Testis (tissue), 3 donors: ENCODE data around the gene IQCF2. TPM values are rescaled to one million over a fixed set of nuclear protein-coding genes. Genes with fewer than 3 reads are reported as not detected.

Experiments used
- DNase-seq: peaks from one replicate; pipeline ENCODE4 v3.0.0-alpha.2; 2019
- H3K27ac ChIP-seq, 2 donors: fragments of 200-600 bp; sonication (generic); one replicate each; pipeline ENCODE4 v1.5.1; 2019
- H3K27me3 ChIP-seq: fragments of 200-600 bp; sonication (generic); one replicate; pipeline ENCODE4 v1.5.1; 2019
- H3K36me3 ChIP-seq: fragments of 200-600 bp; sonication (generic); one replicate; pipeline ENCODE4 v1.5.1; 2017; ENCODE audit warnings: low read depth; ENCODE audit errors: missing control alignments
- H3K4me1 ChIP-seq: fragments of 200-600 bp; sonication (generic); one replicate; pipeline ENCODE4 v1.5.1; 2019
- H3K4me3 ChIP-seq, 2 donors: fragments of 200-600 bp; sonication (generic); one replicate each; pipeline ENCODE4 v1.5.1; 2017 to 2019
- H3K9me3 ChIP-seq: fragments of 200-600 bp; sonication (generic); one replicate; pipeline ENCODE4 v1.5.1; 2017
- CTCF ChIP-seq, 3 experiments: fragments of 450-650 bp in 2 of 3; fragments of 200-600 bp in 1 of 3; sonication (generic) in 1 of 3; IDR thresholded peaks; one replicate each; pipeline ENCODE4 v1.5.1; 2016 to 2019; ENCODE audit warnings: antibody characterized with exemption in 3 of 3, mild to moderate bottlenecking in 2 of 3, moderate library complexity in 1 of 3
- POLR2A ChIP-seq: fragments of 450-650 bp; IDR thresholded peaks from one replicate; pipeline ENCODE4 v1.6.1; 2017; ENCODE audit warnings: antibody characterized with exemption, mild to moderate bottlenecking, moderate library complexity
- WGBS, 2 donors: methylation state at CpG; one replicate each; pipeline ENCODE4 v1.1.5; 2018; 5-methylcytosine and 5-hydroxymethylcytosine counted together
- intact Hi-C: fragments of 100-400 bp; cut with DNase I; formaldehyde crosslinking; loops from one replicate; pipeline ENCODE4 v1.15.1; 2023; ENCODE audit warnings: low total_unique reads
- polyA plus RNA-seq: library from polyadenylated mRNA; stranded (reverse); fragments of 350-450 nt; fragmentation: Illumina TruSeq; extraction: RNeasy Lipid Tissue Mini Kit (QIAGEN cat#74804); gene quantifications from one replicate; pipeline ENCODE4 v1.2.3, GENCODE V29; 2014; ENCODE audit warnings: low read depth, low replicate concordance; ENCODE audit not compliant: insufficient read depth
- small RNA-seq, 2 donors: library from RNA; depleted of rRNA; stranded (forward); fragments of <200 nt; gene quantifications; one replicate each; pipeline ENCODE3, GENCODE V24; 2016
- total RNA-seq, 2 donors: library from RNA; depleted of rRNA; stranded (reverse); fragments of >200 nt; gene quantifications; one replicate each; pipeline ENCODE4 v1.2.3, GENCODE V29; 2016

IQCF2 gene
- total and polyA plus RNA-seq, 3 donors from 2014 or later = 20.1 to 78.0 (median 65.9) TPM

- WGBS, 2 donors = 81 to 83% methylated on average over 4 of the region's 4 CpGs
- Histone ChIP-seq H3K36me3 (no peaks in the 10 kb centered on the region), H3K27me3 (no peaks in the 10 kb centered on the region), H3K9me3 (no peaks in the 10 kb centered on the region), H3K4me3 (no peak overlapping the region), H3K4me1 (no peaks in the 10 kb centered on the region), H3K27ac (no peak overlapping the region)
- TF ChIP-seq CTCF (IDR thresholded peaks at IDR 0.05) (no peak), POLR2A (no peak)
- intact Hi-C loops = no loop called here
- no peak for DNase-seq
Measured at GRCh38 chr3:51908026-51908425, 46.6 kb downstream of the IQCF2 start.

Small RNA genes lying within 50 kb of the gene (small RNA-seq; reads per million reads assigned to genes)
- gene RN7SL504P = 0 reads per million in 2 donors

Other genes starting within 250 kb of the IQCF2 start
- gene TEX264, start 190.4 kb upstream of the IQCF2 start, total RNA-seq = 100 to 1,000 TPM; 241 to 251 TPM
- gene TEX264, start 190.4 kb upstream of the IQCF2 start, polyA plus RNA-seq = 252 TPM
- gene GRM2, start 154.5 kb upstream of the IQCF2 start, total RNA-seq = 10 to 100 TPM; 16.9 to 34.7 TPM
- 10.7 TPM for gene GRM2, start 154.5 kb upstream of the IQCF2 start, polyA plus RNA-seq
- 10 to 100 TPM; 12.3 to 23.4 TPM for gene IQCF6, start 82.4 kb upstream of the IQCF2 start, total RNA-seq
- gene IQCF6, start 82.4 kb upstream of the IQCF2 start, polyA plus RNA-seq = 30.4 TPM
- 100 to 1,000 TPM in 1 of 2 donors, 10 to 100 TPM in 1; 34.3 to 114 TPM for gene IQCF5, start 14.0 kb downstream of the IQCF2 start, total RNA-seq
- gene IQCF5, start 14.0 kb downstream of the IQCF2 start, polyA plus RNA-seq = 78.9 TPM
- 10 to 100 TPM; 35.3 to 90.1 TPM for gene IQCF1, start 41.7 kb downstream of the IQCF2 start, total RNA-seq
- gene IQCF1, start 41.7 kb downstream of the IQCF2 start, polyA plus RNA-seq = 110 TPM
- gene RRP9, start 80.3 kb downstream of the IQCF2 start, total RNA-seq = 10 to 100 TPM; 11.6 to 18.1 TPM
- gene RRP9, start 80.3 kb downstream of the IQCF2 start, polyA plus RNA-seq = 18.7 TPM
- 10 to 100 TPM; 17.5 to 24.7 TPM for gene PARP3, start 80.7 kb downstream of the IQCF2 start, total RNA-seq
- 18.2 TPM for gene PARP3, start 80.7 kb downstream of the IQCF2 start, polyA plus RNA-seq
- gene GPR62, start 93.8 kb downstream of the IQCF2 start, total RNA-seq = under 1 TPM; 0.39 to 0.50 TPM
- gene GPR62, start 93.8 kb downstream of the IQCF2 start, polyA plus RNA-seq = 0.18 TPM
- gene PCBP4, start 105.8 kb downstream of the IQCF2 start, total RNA-seq = 10 to 100 TPM; 47.1 to 54.1 TPM
- 35.8 TPM for gene PCBP4, start 105.8 kb downstream of the IQCF2 start, polyA plus RNA-seq
- gene ABHD14B, start 112.4 kb downstream of the IQCF2 start, total RNA-seq = 10 to 100 TPM; 26.7 to 27.1 TPM
- gene ABHD14B, start 112.4 kb downstream of the IQCF2 start, polyA plus RNA-seq = 26.0 TPM
- gene ABHD14A, start 113.4 kb downstream of the IQCF2 start, total RNA-seq = 10 to 100 TPM; 38.9 to 51.6 TPM
- 27.7 TPM for gene ABHD14A, start 113.4 kb downstream of the IQCF2 start, polyA plus RNA-seq
- gene ACY1, start 121.9 kb downstream of the IQCF2 start, total RNA-seq = 10 to 100 TPM; 16.0 to 17.1 TPM
- 26.7 TPM for gene ACY1, start 121.9 kb downstream of the IQCF2 start, polyA plus RNA-seq
- 100 to 1,000 TPM; 491 to 999 TPM for gene RPL29, start 134.3 kb downstream of the IQCF2 start, total RNA-seq
- gene RPL29, start 134.3 kb downstream of the IQCF2 start, polyA plus RNA-seq = 965 TPM
- 10 to 100 TPM; 40.6 to 48.8 TPM for gene DUSP7, start 195.0 kb downstream of the IQCF2 start, total RNA-seq
- 25.1 TPM for gene DUSP7, start 195.0 kb downstream of the IQCF2 start, polyA plus RNA-seq